HG02763 (cell line): ENCODE results near the gene RDH8.
"Not testable (repeated sequence)": the region's sequence is repeated elsewhere in the genome, so short reads cannot be mapped to it uniquely, and the experiment has no call there.

Source experiments
- ATAC-seq: cut with Tn5 transposase; IDR thresholded peaks from one replicate; pipeline ENCODE4 v1.9.1; 2021; ENCODE audit warnings: mild to moderate bottlenecking, moderate library complexity; ENCODE audit not compliant: unreplicated experiment

The RDH8 gene

GRCh38 chr19:10005632-10006334, 7.5 kb upstream of the RDH8 start:
- no peak for ATAC-seq

- no peak for ATAC-seq
Observed at GRCh38 chr19:10006335-10006708, 7.0 kb upstream of the RDH8 start.

DNA sequence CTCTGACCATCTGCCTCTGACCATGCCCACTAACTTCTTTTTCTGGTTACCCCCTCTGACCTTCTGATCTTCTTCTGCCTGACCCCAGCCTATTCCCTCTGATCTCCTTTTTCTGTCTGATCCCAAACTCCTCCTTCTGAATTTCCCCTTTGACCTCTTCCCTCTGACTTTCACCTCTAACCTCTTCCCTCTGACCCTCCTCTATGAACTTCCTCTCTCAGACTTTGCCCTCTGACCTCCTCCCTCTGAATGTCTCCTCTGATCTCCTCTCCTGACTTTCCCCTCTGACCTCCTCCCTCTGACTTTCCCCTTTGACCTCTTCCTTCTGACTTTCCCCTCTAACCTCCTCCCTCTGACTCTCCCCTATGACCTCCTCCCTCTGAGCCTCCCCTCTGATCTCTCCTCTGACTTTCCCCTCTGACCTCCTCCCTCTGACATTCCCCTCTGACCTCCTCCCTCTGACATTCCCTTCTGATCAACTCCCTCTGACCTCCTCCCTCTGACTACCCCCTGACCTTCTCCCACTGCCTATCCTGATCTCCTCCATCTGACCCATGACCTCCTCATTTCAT, 6.4 kb upstream of the RDH8 start:
- ATAC-seq, result no peak

- ATAC-seq, result no peak
Observed at GRCh38 chr19:10007371-10008183, 5.7 kb upstream of the RDH8 start.

DNA sequence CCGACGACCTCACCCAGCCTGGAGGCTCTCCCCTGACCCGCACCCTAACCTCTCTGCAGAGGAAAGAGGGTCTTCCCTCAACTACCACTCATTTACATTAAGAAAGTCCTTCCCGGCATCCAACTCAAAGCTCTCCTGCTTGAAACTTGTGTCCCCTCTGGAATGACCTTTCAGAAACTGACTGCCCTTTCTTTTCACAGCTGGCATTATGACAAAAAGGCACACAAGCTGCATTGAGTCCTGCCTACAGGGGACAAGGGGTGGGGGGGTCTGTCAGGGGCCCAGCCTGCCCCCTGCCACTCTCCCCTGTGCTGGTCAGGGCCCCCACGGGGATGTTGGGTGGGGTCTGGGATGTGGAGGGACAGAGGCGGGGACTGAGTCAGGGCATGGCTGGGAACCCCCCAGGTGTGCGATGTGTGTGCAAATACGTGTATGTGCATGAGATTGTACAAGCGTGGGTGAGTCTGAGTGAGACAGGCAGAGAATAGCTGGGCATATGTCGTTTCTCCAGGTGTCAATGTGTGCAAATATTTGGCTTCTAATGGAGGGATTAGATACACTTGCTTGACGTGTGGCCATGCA, 5.0 kb upstream of the RDH8 start:
- no peak for ATAC-seq

DNA sequence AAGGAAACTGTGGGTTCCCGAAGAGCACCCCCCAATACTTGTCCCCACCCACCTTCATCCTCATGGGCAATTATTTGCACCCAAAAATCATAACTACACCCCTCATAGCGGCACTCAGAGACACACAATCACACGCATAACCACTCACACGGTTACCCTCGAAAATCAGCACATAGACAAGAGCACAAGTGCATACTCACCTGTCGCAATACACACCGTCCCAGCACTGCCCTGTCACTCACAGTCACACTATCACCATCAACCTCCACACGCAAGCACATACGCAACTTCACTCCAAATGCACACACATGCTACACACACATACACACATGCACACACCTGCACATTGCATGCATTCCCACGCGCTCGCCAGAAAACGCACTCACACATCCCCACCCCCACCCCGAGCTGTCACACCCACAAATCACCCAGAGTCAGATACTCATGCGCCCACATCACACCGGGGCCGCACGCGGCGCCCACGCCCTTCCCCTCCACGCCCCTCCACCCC, 3.5 kb upstream of the RDH8 start:
- ATAC-seq, result no peak

DNA sequence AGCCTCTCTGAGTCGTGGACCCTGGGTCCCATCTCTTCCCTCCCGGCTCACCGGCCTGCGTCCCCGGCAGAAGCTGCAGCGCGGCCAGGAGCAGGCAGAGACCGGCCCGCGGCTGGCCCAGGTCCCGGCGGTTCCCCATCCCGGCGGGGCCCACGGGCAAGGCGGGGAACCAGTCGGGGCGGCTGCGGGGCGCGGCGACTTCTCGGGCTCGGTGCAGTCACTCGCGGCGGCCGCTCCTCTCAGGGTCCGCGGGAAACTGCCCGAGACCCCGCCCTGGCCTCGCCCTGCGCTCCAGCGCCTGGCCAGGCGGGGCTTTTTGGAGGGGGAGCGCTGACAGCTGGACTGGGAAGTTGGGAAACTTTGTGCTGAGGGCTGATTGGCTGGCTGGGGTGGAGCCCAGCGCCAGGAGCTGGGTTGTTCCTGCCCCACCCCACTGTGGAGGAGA, 3.0 kb upstream of the RDH8 start, which contains the start of gene COL5A3:
TSS of gene COL5A3 (minus strand) at position 258 of the 445 bp plus-strand sequence. CDS start at position 139, 119 bp downstream.
- ATAC-seq, result no peak

DNA sequence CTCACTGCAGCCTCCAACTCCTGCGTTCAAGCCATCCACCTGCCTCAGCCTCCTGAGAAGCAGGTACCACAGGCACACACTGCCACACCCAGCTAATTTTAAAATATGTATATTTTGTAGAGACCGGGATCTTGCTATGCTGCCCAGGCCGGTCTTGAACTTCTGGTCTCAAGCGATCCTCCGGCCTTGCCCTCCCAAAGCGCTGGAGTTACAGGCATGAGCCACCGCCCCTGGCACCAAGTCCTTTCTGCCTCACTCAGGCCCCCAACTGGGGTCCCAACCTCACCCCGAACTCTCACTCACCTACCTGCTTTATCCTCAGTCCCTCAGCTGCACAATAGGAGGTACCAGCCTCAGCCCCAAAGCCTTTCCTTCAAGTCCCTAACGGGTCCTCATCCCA, 2.3 kb upstream of the RDH8 start:
- ATAC-seq, result no peak

DNA sequence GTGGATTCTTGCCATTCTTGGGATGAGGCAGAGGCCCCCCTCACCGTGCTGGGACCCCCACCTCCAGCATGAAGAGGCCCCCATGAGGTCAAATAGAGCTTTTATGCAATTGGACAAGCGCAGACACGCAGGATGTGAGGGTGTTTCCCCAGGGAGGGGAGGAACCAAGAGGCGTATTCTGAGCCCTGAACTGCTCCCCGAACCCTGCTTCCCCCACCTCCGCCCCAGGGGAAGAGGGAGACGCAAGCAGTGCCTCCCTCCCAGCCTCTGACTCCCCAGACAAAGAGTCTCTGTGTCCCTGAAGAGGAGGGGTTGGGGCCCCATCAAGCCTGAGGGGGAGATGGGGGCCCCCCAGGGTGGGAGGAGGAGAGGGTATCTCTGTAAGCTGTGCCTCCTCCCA, 1.3 kb upstream of the RDH8 start:
- ATAC-seq, result no peak

DNA sequence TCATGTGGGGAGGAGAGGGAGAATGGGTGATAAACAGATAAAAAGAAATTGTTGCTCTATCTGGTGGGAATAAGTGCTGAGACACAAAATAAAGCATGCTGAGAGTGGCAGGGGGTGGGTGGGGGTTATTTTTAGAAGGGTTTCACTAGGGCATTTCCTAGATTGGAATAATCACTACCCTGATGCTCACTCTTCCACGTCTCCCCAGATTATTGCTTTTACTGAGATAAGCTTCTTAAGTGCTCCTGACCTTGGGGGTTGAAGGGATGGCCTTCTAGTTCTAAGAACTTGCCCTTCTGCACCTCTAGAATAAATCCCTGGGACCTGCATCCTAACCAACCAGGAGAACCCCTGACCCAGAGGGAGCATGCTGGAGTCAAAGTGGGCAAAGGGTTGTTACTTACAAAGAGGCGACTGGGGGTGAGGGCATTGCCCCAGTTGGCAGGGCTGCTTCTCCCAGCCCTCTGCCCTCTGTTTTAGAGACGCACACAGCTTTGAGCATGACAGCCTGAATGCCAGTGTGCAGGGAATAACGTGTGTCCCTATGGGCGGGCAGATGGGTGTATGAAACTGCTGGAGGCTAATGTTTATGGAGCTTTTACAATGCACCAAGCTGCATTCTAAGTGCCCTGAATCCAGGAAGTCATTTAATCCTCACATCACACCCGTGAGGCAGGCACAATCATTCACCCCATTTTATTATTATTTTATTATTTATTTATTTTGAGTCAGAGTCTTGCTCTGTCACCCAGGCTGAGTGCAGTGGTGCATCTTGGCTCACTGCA, 743 bp downstream of the RDH8 start:
- no peak for ATAC-seq

DNA sequence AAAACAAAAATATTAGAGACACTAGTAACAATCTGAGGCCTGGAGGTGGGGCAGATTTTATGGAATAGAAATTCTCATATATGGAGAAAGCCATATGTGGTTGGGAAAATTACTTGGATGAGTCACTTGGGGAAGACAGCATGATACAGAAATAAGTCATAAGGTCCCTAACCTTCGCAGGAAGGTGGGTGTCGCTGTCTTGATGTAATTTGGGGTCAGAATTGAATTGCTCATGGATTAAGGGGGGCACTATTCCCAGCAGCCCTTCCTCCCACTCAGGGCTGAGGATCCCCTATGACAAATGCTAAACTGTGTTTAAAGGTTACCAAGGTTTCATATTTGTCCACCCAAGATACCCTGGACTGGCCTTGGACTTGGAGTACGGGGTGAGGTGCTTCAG, 5.0 kb downstream of the RDH8 start:
- no peak for ATAC-seq

GRCh38 chr19:10018786-10019185, 5.5 kb downstream of the RDH8 start:
- ATAC-seq, result no peak

GRCh38 chr19:10019246-10019645, 6.0 kb downstream of the RDH8 start:
- ATAC-seq, result no peak

DNA sequence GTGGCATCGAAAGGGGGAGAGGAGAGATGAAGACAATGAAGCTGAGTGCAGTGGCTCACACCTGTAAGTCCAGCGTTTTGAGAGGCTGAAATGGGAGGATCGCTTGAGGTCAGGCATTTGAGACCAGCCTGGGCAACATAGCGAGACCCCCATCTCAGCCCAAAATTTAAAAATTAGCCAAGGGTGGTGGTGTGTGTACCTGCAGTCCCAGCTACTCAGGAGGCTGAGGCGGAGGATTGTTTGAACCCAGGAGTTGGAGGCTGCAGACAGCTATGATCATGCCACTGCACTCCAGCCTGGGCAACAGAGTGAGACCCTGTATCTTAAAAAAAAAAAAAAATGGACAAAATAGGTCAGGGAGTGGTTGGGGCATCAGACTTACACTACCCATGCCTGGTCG, 7.6 kb downstream of the RDH8 start:
- ATAC-seq, result no peak

GRCh38 chr19:10021446-10021845, 8.2 kb downstream of the RDH8 start:
- no peak for ATAC-seq

DNA sequence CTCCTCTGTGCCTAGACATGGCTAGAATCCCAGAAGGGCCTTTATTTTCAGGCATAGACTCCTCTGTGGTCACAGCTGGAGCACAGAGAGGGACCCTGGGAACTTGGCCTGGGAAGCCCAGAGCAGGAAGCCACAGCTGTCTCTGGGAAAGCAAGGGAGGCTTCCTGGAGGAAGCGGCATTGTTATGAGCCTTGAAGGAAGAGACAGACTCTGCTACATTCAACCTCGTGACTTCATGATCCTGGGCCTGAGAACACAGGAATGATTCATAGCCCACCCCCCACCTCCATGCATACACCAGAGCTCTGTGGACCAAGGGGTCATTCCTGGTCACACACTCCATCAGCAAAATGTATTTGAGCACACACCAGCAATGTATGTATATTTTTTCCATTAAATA, 8.6 kb downstream of the RDH8 start:
- ATAC-seq, result no peak

- ATAC-seq, result not testable (repeated sequence)
Observed at GRCh38 chr19:10023096-10023495, 9.8 kb downstream of the RDH8 start.

DNA sequence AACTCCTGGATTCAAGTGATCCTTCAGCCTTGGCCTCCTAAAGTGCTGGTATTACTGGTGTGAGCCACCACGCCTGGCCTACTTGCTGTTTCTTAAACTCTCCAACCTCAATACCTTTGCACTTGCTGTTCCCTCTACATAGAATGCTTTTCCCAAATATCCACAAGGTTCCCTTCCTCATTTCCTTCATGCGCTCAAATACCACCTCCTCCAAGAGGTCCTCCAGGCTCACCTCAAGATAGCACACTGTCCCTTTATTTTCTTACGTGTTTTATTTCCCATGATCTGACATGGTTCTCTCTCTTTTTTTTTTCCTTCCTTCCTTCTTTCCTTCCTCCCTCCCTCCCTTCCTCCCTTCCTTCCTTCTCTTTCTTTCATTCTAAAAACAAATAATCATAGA, 13.5 kb downstream of the RDH8 start:
- no peak for ATAC-seq

GRCh38 chr19:10027158-10027997, 14.1 kb downstream of the RDH8 start:
- peak; percentile 60 for ATAC-seq

GRCh38 chr19:10033614-10034013, 20.3 kb downstream of the RDH8 start:
- ATAC-seq, result no peak
